Effector memory CD8-positive, alpha-beta T cell (primary cell): ENCODE results near the gene NR2F1-AS1.

Source experiments
- ATAC-seq: fragments of 150-1000 bp; cut with Tn5 transposase; replicated peaks from 2 replicates; pipeline ENCODE4 v1.10.0; 2021; ENCODE audit warnings: mild to moderate bottlenecking, moderate library complexity
- DNase-seq, 3 experiments: peaks; one replicate each; pipeline ENCODE4 v3.0.0; 2021
- H3K27ac Mint-ChIP-seq, 2 donors: one replicate each; pipeline ENCODE4 v1.8.0; 2022; ENCODE audit warnings: mild to moderate bottlenecking in 2 of 2, mixed read lengths in 2 of 2, moderate library complexity in 2 of 2
- H3K27me3 Mint-ChIP-seq, 2 donors: one replicate each; pipeline ENCODE4 v1.8.0; 2022; ENCODE audit warnings: mixed read lengths in 2 of 2
- H3K36me3 Mint-ChIP-seq: one replicate; pipeline ENCODE4 v1.8.0; 2022; ENCODE audit warnings: mild to moderate bottlenecking, moderate library complexity, mixed read lengths; ENCODE audit not compliant: insufficient read depth
- H3K4me1 Mint-ChIP-seq, 2 donors: one replicate each; pipeline ENCODE4 v1.8.0; 2022; ENCODE audit warnings: low read depth in 2 of 2, mixed read lengths in 2 of 2
- H3K4me3 Mint-ChIP-seq, 2 donors: one replicate each; pipeline ENCODE4 v1.8.0; 2022; ENCODE audit warnings: mild to moderate bottlenecking in 2 of 2, mixed read lengths in 2 of 2, moderate library complexity in 2 of 2
- H3K9me3 Mint-ChIP-seq, 2 donors: one replicate each; pipeline ENCODE4 v1.8.0; 2022; ENCODE audit warnings: mixed read lengths in 2 of 2

Gene NR2F1-AS1

DNA sequence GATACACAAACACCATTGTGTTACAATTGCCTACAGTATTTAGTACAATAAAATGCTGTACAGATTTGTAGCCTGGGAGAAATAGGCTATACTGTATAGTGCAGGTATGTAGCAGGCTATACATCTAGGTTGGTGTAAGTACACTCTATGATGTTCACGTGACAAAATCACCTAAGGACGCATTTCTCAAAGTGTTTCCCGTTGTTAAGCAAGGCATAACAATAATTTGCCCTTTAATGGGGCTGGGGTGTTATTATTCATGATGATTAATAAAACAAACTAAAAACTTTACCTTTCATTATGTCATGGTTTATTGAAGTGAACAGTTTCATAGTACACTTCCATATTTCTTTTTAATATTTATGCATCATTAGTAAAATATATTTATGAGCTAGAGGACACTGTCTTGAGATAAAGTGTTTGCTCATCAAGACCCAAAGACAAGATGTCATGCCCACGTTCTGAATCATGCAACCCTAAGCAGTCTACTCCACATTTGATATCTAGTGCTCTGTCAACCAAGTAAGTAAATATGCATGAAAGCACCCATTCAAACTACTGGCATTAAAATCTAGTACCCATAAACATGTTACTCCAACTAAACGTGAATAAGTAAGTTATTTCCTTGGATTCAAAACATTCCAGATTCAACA lies 220.5 kb downstream of the NR2F1-AS1 start:
- H3K27me3 Mint-ChIP-seq = peaks cover 0 to 7% of the 10 kb centered on the region in 2 donors
- H3K9me3 Mint-ChIP-seq = peaks cover 1 to 9% of the 10 kb centered on the region in 2 donors
- H3K36me3 Mint-ChIP-seq = no peaks in the 10 kb centered on the region
- no peak overlapping the region for H3K27ac Mint-ChIP-seq
- no peaks in the 10 kb centered on the region for H3K4me1 Mint-ChIP-seq
- ATAC-seq (no peak), DNase-seq (no peak)
- no peak overlapping the region for H3K4me3 Mint-ChIP-seq

DNA sequence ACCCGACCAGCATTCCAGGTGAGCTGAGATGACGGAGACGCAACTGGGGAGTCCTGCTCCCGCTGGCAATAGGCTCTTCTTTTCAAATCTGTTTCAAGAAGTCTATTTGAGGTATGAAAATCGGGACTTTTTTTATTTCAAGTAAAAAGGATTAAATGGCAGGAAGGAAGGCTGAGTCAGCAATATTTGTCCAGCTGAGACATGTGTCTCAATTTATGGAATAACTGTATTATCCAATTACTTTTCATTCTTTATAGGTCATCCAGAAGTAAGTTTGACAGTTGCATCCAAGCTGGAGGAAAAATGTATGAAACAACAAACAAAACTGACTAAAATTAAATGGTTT lies 221.1 kb downstream of the NR2F1-AS1 start:
- Mint-ChIP-seq H3K4me1 (no peaks in the 10 kb centered on the region), H3K27ac (no peak overlapping the region), H3K4me3 (no peak overlapping the region), H3K9me3 (peaks cover 2 to 9% of the 10 kb centered on the region in 2 donors), H3K27me3 (peaks cover 0 to 7% of the 10 kb centered on the region in 2 donors), H3K36me3 (no peaks in the 10 kb centered on the region)
- ATAC-seq (no peak), DNase-seq (no peak)
